HL-60 (cell line): ENCODE results near the gene COL5A3.
"Not testable (repeated sequence)": the region's sequence is repeated elsewhere in the genome, so short reads cannot be mapped to it uniquely, and the experiment has no call there.

Experiments used
- DNase-seq, 2 experiments: peaks; one replicate each; pipeline ENCODE4 v3.0.0-alpha.2; 2010 to 2020; ENCODE audit warnings: low read depth in 1 of 2, low spot score in 1 of 2
- H3K27ac ChIP-seq: fragments of 250-450 bp; sonication (Bioruptor Pico); replicated peaks from 2 replicates; pipeline ENCODE4 v1.5.1; 2020; ENCODE audit warnings: mild to moderate bottlenecking, moderate library complexity
- H3K27me3 ChIP-seq: fragments of 250-450 bp; sonication (Bioruptor Pico); 2 replicates; pipeline ENCODE4 v1.5.1; 2021; ENCODE audit warnings: mild to moderate bottlenecking, moderate library complexity; ENCODE audit not compliant: insufficient read depth, poor library complexity, severe bottlenecking
- H3K4me3 ChIP-seq: replicated peaks from 2 replicates; pipeline ENCODE4 v1.5.1; 2011; ENCODE audit warnings: mild to moderate bottlenecking, control low read depth, low read length; ENCODE audit not compliant: insufficient read depth
- CTCF ChIP-seq: IDR thresholded peaks from one replicate; pipeline ENCODE4 v1.5.1; 2011; ENCODE audit warnings: low read length, control low read depth, inconsistent platforms; ENCODE audit not compliant: insufficient read depth
- GABPA ChIP-seq: IDR thresholded peaks from 2 replicates; pipeline ENCODE4 v1.6.1; 2012; ENCODE audit warnings: low read depth
- POLR2AphosphoS5 ChIP-seq: IDR thresholded peaks from 2 replicates; pipeline ENCODE4 v1.6.1; 2012; ENCODE audit warnings: low read depth
- REST ChIP-seq: IDR thresholded peaks from 2 replicates; pipeline ENCODE4 v1.6.1; 2012; ENCODE audit warnings: low read depth; ENCODE audit not compliant: insufficient replicate concordance
- SPI1 ChIP-seq: IDR thresholded peaks from 2 replicates; pipeline ENCODE4 v1.6.1; 2012; ENCODE audit warnings: low read depth, mild to moderate bottlenecking, borderline replicate concordance

COL5A3 gene

GRCh38 chr19:9947441-9947840 is 62.9 kb downstream of the COL5A3 start:
- H3K27me3 ChIP-seq: no peaks in the 10 kb centered on the region
- TF ChIP-seq REST (no peak), POLR2AphosphoS5 (no peak), CTCF (no peak), GABPA (no peak), SPI1 (no peak)
- no peak overlapping the region for H3K4me3 ChIP-seq
- H3K27ac ChIP-seq: no peak overlapping the region
- DNase-seq: no peak

- H3K27me3 ChIP-seq, DNase-seq, H3K4me3 ChIP-seq, H3K27ac ChIP-seq: not testable (repeated sequence)
Observed at GRCh38 chr19:9946528-9947125, 63.7 kb downstream of the COL5A3 start.

- H3K4me3 ChIP-seq: no peak overlapping the region
- no peak for DNase-seq
- no peak for TF ChIP-seq CTCF
- no peak for TF ChIP-seq SPI1
- no peak for TF ChIP-seq REST
- no peak for TF ChIP-seq GABPA
- TF ChIP-seq POLR2AphosphoS5: no peak
- no peak overlapping the region for H3K27ac ChIP-seq
- no peaks in the 10 kb centered on the region for H3K27me3 ChIP-seq
Observed at GRCh38 chr19:9945319-9945966, 64.9 kb downstream of the COL5A3 start.

GRCh38 chr19:9943744-9944143 is 66.6 kb downstream of the COL5A3 start:
- DNase-seq: no peak
- H3K27ac ChIP-seq: no peak overlapping the region
- H3K27me3 ChIP-seq: no peaks in the 10 kb centered on the region
- no peak overlapping the region for H3K4me3 ChIP-seq
- TF ChIP-seq GABPA (no peak), POLR2AphosphoS5 (no peak), REST (no peak), CTCF (no peak), SPI1 (no peak)
